Spleen (tissue), 11 donors: ENCODE results near the gene LCE2B. TPM values are rescaled to one million over a fixed set of nuclear protein-coding genes. Genes with fewer than 3 reads are reported as not detected.

Source experiments
- DNase-seq: peaks from one replicate; pipeline ENCODE4 v3.0.0-alpha.2; 2020
- H3K27ac ChIP-seq, 8 donors: fragments of 200-600 bp; sonication (generic) in 7 of 8; 1 replicate in 4 of 8; 2 replicates in 4 of 8; pipeline versions ENCODE4 v1.5.0 to v1.8.0; 2016 to 2021; ENCODE audit warnings: inconsistent platforms in 4 of 8, mild to moderate bottlenecking in 4 of 8, moderate library complexity in 1 of 8
- H3K27me3 ChIP-seq, 7 donors: fragments of 200-600 bp; sonication (generic) in 6 of 7; replicated peaks in 1 of 7; 1 replicate in 4 of 7; 2 replicates in 3 of 7; pipeline versions ENCODE4 v1.5.0 to v1.8.0; 2016 to 2021; ENCODE audit warnings: inconsistent platforms in 3 of 7, mild to moderate bottlenecking in 1 of 7
- H3K36me3 ChIP-seq, 6 donors: fragments of 200-600 bp; sonication (generic) in 5 of 6; 1 replicate in 4 of 6; 2 replicates in 2 of 6; pipeline versions ENCODE4 v1.5.0 to v1.8.0; 2016 to 2021; ENCODE audit warnings: inconsistent platforms in 2 of 6
- H3K4me1 ChIP-seq, 6 donors: fragments of 200-600 bp; sonication (generic) in 5 of 6; 1 replicate in 3 of 6; 2 replicates in 3 of 6; pipeline versions ENCODE4 v1.5.0 to v1.8.0; 2016 to 2021; ENCODE audit warnings: inconsistent platforms in 3 of 6
- H3K4me3 ChIP-seq, 8 donors: fragments of 200-600 bp; sonication (generic) in 7 of 8; 1 replicate in 4 of 8; 2 replicates in 4 of 8; pipeline versions ENCODE4 v1.5.0 to v1.8.0; 2016 to 2021; ENCODE audit warnings: inconsistent platforms in 4 of 8, mild to moderate bottlenecking in 4 of 8, moderate library complexity in 2 of 8
- H3K9me3 ChIP-seq, 8 donors: fragments of 200-600 bp; sonication (generic) in 7 of 8; 1 replicate in 4 of 8; 2 replicates in 4 of 8; pipeline versions ENCODE4 v1.5.0 to v1.8.0; 2016 to 2021; ENCODE audit warnings: inconsistent platforms in 4 of 8
- POLR2A ChIP-seq, 3 donors: fragments of 450-650 bp; IDR thresholded peaks; one replicate each; pipeline ENCODE4 v1.5.1; 2017; ENCODE audit warnings: antibody characterized with exemption in 3 of 3, mild to moderate bottlenecking in 1 of 3
- POLR2AphosphoS5 ChIP-seq, 3 donors: sonication (generic); formaldehyde crosslinking; IDR thresholded peaks; one replicate each; pipeline ENCODE4 v1.5.1; 2017; ENCODE audit warnings: antibody characterized with exemption in 3 of 3
- WGBS, 5 donors: extraction: QIAGEN DNeasy Blood & Tissue Kit in 3 of 5; methylation state at CpG; one replicate each; pipeline versions ENCODE4 v1.1.5 to v1.1.7; 2013 to 2018; 5-methylcytosine and 5-hydroxymethylcytosine counted together
- intact Hi-C: fragments of 100-400 bp; cut with DNase I; formaldehyde crosslinking; loops from one replicate; pipeline ENCODE4 v1.15.0; 2023; ENCODE audit warnings: low total_unique reads
- polyA plus RNA-seq, 3 donors: library from polyadenylated mRNA; stranded (reverse); fragments of 200-250 nt; gene quantifications; one replicate each; pipeline ENCODE4 v1.2.1, GENCODE V29; 2013
- total RNA-seq, 7 donors: library from RNA; depleted of rRNA in 3 of 7; stranded (reverse); fragments of >200 nt in 3 of 7; fragmentation: NEBNext Ultra II Directional in 4 of 7; extraction: Animal tissue kit (Norgen Biotek cat#: 25700) in 4 of 7; gene quantifications; one replicate each; pipeline versions ENCODE4 v1.1.0 to v1.2.1, GENCODE V29; 2016 to 2021
- TF ChIP-seq, protein P1 (sequence below), 11 experiments: fragments of 200-600 bp in 7 of 11; fragments of 450-650 bp in 4 of 11; sonication (generic) in 4 of 11; IDR thresholded peaks in 8 of 11; conservative IDR thresholded peaks in 3 of 11; 1 replicate in 7 of 11; 2 replicates in 4 of 11; pipeline versions ENCODE4 v1.4.0 to v1.8.0; 2016 to 2021; ENCODE audit warnings: antibody characterized with exemption in 11 of 11, inconsistent platforms in 4 of 11, mild to moderate bottlenecking in 1 of 11
- donor health status: healthy with polysubstance abuse.
- donor health status: DM: no; HTN: no; CAD: no; lungs with moderate emphysema.
- donor health status: DM: no; HTN: no; CAD: no.
- donor health status: Bipolar disorder and iron deficiency.
- donor health status: healthy.
- donor health status: DM: no; HTN: no; CAD: no.
- donor health status: DM: yes; HTN: yes; CAD: no.

LCE2B gene
- total and polyA plus RNA-seq, 10 donors: not detected

DNA sequence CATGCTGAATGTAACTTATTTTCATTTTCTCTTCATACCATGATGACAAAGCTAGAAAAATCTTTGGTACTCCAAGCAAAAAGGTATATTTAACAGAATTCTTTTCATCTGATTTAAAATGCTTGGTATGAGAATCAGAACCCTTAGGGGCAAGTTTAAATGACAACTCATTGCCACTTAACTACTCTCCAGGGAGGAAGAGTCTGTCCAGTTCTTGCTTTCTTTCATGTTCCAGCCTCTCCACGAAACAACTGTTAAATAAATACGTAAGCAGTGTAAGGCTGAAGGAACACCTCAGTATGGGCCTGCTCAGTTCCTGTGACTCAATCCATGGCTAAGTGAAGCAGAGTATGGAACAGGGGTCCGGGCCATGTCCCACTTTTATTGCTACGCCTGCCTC is 13.8 kb downstream of the LCE2B start:
- intact Hi-C loops: no loop called here
- Histone ChIP-seq H3K4me1 (no peaks in the 10 kb centered on the region), H3K4me3 (no peak overlapping the region), H3K9me3 (peaks cover 0 to 6% (median 0%) of the 10 kb centered on the region in 8 donors), H3K27ac (no peak overlapping the region), H3K27me3 (peaks cover 0 to 4% (median 0%) of the 10 kb centered on the region in 7 donors), H3K36me3 (no peaks in the 10 kb centered on the region)
- no peak for TF ChIP-seq POLR2AphosphoS5 (IDR thresholded peaks at IDR 0.05)
- TF ChIP-seq POLR2A (IDR thresholded peaks at IDR 0.05): no peak
- no peak for DNase-seq
- 79 to 88% (median 86%) methylated on average over 4 of the region's 4 CpGs for WGBS, 5 donors

DNA sequence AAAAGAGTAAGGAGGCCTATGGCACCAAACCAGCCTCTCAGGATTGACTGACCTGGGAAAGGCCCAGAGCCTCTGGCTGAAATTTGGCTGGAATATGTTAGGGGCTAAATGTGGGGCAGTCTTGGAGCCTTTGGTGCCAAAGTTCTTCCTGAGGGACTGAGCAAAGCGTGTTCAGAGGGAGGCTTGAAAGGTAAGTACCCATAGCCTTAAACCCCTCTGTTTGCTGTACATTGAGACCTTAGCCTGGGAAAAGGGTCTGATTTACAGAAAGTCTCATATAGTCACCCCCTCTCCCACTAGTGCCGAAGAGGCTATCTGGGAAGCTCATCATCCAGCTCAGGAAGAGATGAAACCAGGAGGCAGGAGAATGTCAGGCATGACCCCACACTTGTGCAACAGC is 21.9 kb downstream of the LCE2B start, which contains the start of gene LCE4A:
LCE4A (plus strand) TSS at position 301 of the 400 bp plus-strand sequence. CDS start 916 bp downstream, outside the sequence.
- Histone ChIP-seq H3K36me3 (no peaks in the 10 kb centered on the region), H3K27ac (no peak within 1 kb of the TSS), H3K4me3 (no peak within 1 kb of the TSS), H3K9me3 (peaks cover 0 to 8% (median 0%) of the 10 kb centered on the region in 8 donors), H3K4me1 (no peaks in the 10 kb centered on the region), H3K27me3 (peaks cover 0 to 28% (median 0%) of the 10 kb centered on the region in 7 donors)
- no peak for DNase-seq
- intact Hi-C loops: no loop called here
- TF ChIP-seq POLR2AphosphoS5 (IDR thresholded peaks at IDR 0.05) (no peak), POLR2A (IDR thresholded peaks at IDR 0.05) (no peak)
- TF ChIP-seq, protein P1, sequence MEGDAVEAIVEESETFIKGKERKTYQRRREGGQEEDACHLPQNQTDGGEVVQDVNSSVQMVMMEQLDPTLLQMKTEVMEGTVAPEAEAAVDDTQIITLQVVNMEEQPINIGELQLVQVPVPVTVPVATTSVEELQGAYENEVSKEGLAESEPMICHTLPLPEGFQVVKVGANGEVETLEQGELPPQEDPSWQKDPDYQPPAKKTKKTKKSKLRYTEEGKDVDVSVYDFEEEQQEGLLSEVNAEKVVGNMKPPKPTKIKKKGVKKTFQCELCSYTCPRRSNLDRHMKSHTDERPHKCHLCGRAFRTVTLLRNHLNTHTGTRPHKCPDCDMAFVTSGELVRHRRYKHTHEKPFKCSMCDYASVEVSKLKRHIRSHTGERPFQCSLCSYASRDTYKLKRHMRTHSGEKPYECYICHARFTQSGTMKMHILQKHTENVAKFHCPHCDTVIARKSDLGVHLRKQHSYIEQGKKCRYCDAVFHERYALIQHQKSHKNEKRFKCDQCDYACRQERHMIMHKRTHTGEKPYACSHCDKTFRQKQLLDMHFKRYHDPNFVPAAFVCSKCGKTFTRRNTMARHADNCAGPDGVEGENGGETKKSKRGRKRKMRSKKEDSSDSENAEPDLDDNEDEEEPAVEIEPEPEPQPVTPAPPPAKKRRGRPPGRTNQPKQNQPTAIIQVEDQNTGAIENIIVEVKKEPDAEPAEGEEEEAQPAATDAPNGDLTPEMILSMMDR (IDR thresholded peaks at IDR 0.05 in 8 of 11, conservative IDR thresholded peaks at IDR 0.05 in 3 of 11): no peak
- WGBS, 5 donors: 72 to 82% (median 73%) methylated on average over 2 of the region's 2 CpGs

DNA sequence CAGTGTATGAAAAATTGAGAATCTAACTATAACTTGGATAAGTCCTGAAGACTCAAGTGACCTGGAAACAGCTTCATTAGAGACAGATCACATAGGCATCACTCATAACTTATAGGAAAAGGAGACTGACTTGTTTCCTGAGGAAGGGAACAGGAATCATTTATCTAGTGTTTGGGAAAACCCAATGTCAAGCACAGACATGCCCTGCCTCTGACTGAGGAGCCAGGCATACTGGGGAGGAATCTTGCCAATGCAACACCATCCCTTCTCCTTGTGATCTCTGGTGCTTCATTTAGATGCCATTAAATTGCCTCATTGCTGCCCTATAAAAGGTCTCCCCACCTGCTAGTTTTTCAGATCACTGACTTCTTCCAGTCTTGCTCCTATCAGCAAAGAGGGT is 32.3 kb downstream of the LCE2B start:
- Histone ChIP-seq H3K36me3 (no peaks in the 10 kb centered on the region), H3K4me3 (no peak overlapping the region), H3K27ac (no peak overlapping the region), H3K4me1 (no peaks in the 10 kb centered on the region), H3K27me3 (peaks cover 0 to 8% (median 0%) of the 10 kb centered on the region in 7 donors), H3K9me3 (peaks cover 0 to 15% (median 6%) of the 10 kb centered on the region in 8 donors)
- DNase-seq: no peak
- intact Hi-C loops: no loop called here
- no peak for TF ChIP-seq POLR2AphosphoS5 (IDR thresholded peaks at IDR 0.05)
- TF ChIP-seq, protein P1 (IDR thresholded peaks at IDR 0.05 in 8 of 11, conservative IDR thresholded peaks at IDR 0.05 in 3 of 11): no peak
- no peak for TF ChIP-seq POLR2A (IDR thresholded peaks at IDR 0.05)

DNA sequence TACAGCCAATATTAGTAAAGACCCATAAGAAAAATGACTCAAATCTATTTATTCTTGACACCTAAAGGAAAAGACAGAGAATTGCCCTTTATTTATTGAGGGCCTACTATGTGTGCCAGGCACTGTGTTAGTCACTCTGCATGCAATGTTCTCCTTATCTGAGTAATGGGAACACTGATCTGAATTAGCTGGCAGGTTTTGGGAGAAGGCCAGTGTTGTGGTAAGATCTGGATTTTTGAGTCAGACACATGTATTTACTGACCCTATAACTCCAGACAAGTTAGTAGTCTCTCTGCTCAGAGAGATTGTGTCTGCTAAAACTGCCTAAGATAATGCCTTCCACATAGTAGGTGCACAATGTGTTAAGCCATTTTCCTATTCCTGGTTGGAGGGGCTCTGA is 39.3 kb downstream of the LCE2B start:
- intact Hi-C loops: no loop called here
- Histone ChIP-seq H3K27me3 (peaks cover 0 to 18% (median 0%) of the 10 kb centered on the region in 7 donors), H3K4me1 (no peaks in the 10 kb centered on the region), H3K4me3 (no peak overlapping the region), H3K9me3 (no peaks in the 10 kb centered on the region), H3K36me3 (no peaks in the 10 kb centered on the region), H3K27ac (no peak overlapping the region)
- TF ChIP-seq, protein P1 (IDR thresholded peaks at IDR 0.05 in 8 of 11, conservative IDR thresholded peaks at IDR 0.05 in 3 of 11): no peak
- TF ChIP-seq POLR2A (IDR thresholded peaks at IDR 0.05) (no peak), POLR2AphosphoS5 (IDR thresholded peaks at IDR 0.05) (no peak)
- DNase-seq: no peak

DNA sequence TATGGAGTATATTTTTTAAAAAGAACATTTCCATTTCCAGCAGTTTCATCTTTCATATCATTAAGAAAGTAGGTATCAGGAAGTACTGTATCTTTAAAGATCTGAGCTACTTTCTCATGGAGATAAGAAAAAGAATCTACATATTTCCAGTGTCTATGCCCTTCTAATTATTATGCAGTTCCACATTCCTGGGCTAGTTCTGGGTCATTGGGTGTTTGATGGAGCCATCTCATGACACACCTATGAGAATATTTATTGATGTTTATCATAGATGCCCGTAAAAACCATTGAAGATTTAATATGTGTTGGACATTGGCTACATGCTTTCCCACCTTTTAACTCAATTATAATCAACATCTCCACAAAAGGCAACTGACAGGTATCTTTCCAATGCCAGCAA is 43.1 kb downstream of the LCE2B start:
- WGBS, 5 donors: 77 to 92% (median 83%) methylated on average over 1 of the region's 1 CpG
- H3K4me3 ChIP-seq: no peak overlapping the region
- TF ChIP-seq POLR2AphosphoS5 (IDR thresholded peaks at IDR 0.05) (no peak), POLR2A (IDR thresholded peaks at IDR 0.05) (no peak)
- TF ChIP-seq, protein P1 (IDR thresholded peaks at IDR 0.05 in 8 of 11, conservative IDR thresholded peaks at IDR 0.05 in 3 of 11): no peak
- DNase-seq: no peak
- no peaks in the 10 kb centered on the region for H3K36me3 ChIP-seq
- peaks cover 0 to 30% (median 0%) of the 10 kb centered on the region in 7 donors for H3K27me3 ChIP-seq
- intact Hi-C loops: no loop called here
- H3K27ac ChIP-seq: no peak overlapping the region
- no peaks in the 10 kb centered on the region for H3K4me1 ChIP-seq
- no peaks in the 10 kb centered on the region for H3K9me3 ChIP-seq
